ENCODE data around the gene RINT1.
A peak's percentile ranks its signal among the peaks of the same experiment; 100 is the strongest.
"Not testable (repeated sequence)": the region's sequence is repeated elsewhere in the genome, so short reads cannot be mapped to it uniquely, and the experiment has no call there.

The RINT1 gene

GRCh38 chr7:105531792-105532671 lies at the start of gene RINT1:
Gene RINT1 (plus strand): TSS chr7:105532201. CDS start chr7:105532316, 115 bp downstream.
- DNase-seq, result peak; percentile 93

- no peak for DNase-seq
Measured at GRCh38 chr7:105487579-105488571, 44.1 kb upstream of the RINT1 start.

- DNase-seq, result no peak
Measured at GRCh38 chr7:105489409-105489808, 42.6 kb upstream of the RINT1 start.

- no peak for DNase-seq
Measured at GRCh38 chr7:105493196-105493922, 38.6 kb upstream of the RINT1 start.

- no peak for DNase-seq
Measured at GRCh38 chr7:105493923-105494315, 38.1 kb upstream of the RINT1 start.

- DNase-seq, result no peak
Measured at GRCh38 chr7:105496521-105496920, 35.5 kb upstream of the RINT1 start.

GRCh38 chr7:105497016-105497415 lies 35.0 kb upstream of the RINT1 start:
- no peak for DNase-seq

- no peak for DNase-seq
Measured at GRCh38 chr7:105502173-105502572, 29.8 kb upstream of the RINT1 start.

- DNase-seq, result no peak
Measured at GRCh38 chr7:105512415-105512814, 19.6 kb upstream of the RINT1 start.

GRCh38 chr7:105512926-105513526 lies 19.0 kb upstream of the RINT1 start:
- no peak for DNase-seq

- DNase-seq, result not testable (repeated sequence)
Measured at GRCh38 chr7:105515610-105516009, 16.4 kb upstream of the RINT1 start.

GRCh38 chr7:105519353-105519752 lies 12.6 kb upstream of the RINT1 start:
- DNase-seq, result no peak

GRCh38 chr7:105520620-105521019 lies 11.4 kb upstream of the RINT1 start:
- DNase-seq, result not testable (repeated sequence)

GRCh38 chr7:105521027-105521716 lies 10.8 kb upstream of the RINT1 start:
- peak; percentile 75 for DNase-seq

- DNase-seq, result peak; percentile 90
Measured at GRCh38 chr7:105521717-105522463, 10.1 kb upstream of the RINT1 start, which contains the start of gene PUS7. Gene PUS7 (minus strand): TSS chr7:105522271. CDS start chr7:105508512, 13,759 bp downstream.

- DNase-seq, result not testable (repeated sequence)
Measured at GRCh38 chr7:105524423-105524822, 7.6 kb upstream of the RINT1 start.

GRCh38 chr7:105524840-105525239 lies 7.2 kb upstream of the RINT1 start:
- DNase-seq, result no peak

GRCh38 chr7:105527737-105528136 lies 4.3 kb upstream of the RINT1 start:
- DNase-seq, result not testable (repeated sequence)

- no peak for DNase-seq
Measured at GRCh38 chr7:105530126-105530525, 1.9 kb upstream of the RINT1 start.

- no peak for DNase-seq
Measured at GRCh38 chr7:105530546-105530945, 1.5 kb upstream of the RINT1 start.

Measured in stimulated activated CD4-positive, alpha-beta T cell treated with anti-CD3 and anti-CD28 coated beads, Interleukin-15, amount 100 ng/mL, for 24 hours (primary cell).